Activated naive CD8-positive, alpha-beta T cell treated with anti-CD3 and anti-CD28 coated beads for 36 hours (primary cell): Measurements from ENCODE around the gene CLEC16A. TPM values are rescaled to one million over a fixed set of nuclear protein-coding genes. Genes with fewer than 3 reads are reported as not detected.

Source experiments
- DNase-seq: peaks from one replicate; pipeline ENCODE4 v3.0.0; 2021
- H3K27ac Mint-ChIP-seq: one replicate; pipeline ENCODE4 v1.8.0; 2022; ENCODE audit warnings: mild to moderate bottlenecking, moderate library complexity, mixed read lengths
- H3K27me3 Mint-ChIP-seq: one replicate; pipeline ENCODE4 v1.8.0; 2022; ENCODE audit warnings: mild to moderate bottlenecking, mixed read lengths
- H3K36me3 Mint-ChIP-seq: one replicate; pipeline ENCODE4 v1.8.0; 2021; ENCODE audit warnings: mild to moderate bottlenecking, mixed read lengths
- H3K4me1 Mint-ChIP-seq: one replicate; pipeline ENCODE4 v1.8.0; 2021; ENCODE audit warnings: mixed read lengths
- H3K4me3 Mint-ChIP-seq: one replicate; pipeline ENCODE4 v1.8.0; 2022; ENCODE audit warnings: mild to moderate bottlenecking, moderate library complexity, mixed read lengths
- H3K9me3 Mint-ChIP-seq: one replicate; pipeline ENCODE4 v1.8.0; 2022; ENCODE audit warnings: mixed read lengths
- total RNA-seq, 2 experiments: library from RNA; stranded (reverse); gene quantifications; one replicate each; pipeline ENCODE4 v1.2.3, GENCODE V29; 2021

Gene CLEC16A
- total RNA-seq, 2 experiments from 2014 or later: 20.4 to 21.3 TPM

DNA sequence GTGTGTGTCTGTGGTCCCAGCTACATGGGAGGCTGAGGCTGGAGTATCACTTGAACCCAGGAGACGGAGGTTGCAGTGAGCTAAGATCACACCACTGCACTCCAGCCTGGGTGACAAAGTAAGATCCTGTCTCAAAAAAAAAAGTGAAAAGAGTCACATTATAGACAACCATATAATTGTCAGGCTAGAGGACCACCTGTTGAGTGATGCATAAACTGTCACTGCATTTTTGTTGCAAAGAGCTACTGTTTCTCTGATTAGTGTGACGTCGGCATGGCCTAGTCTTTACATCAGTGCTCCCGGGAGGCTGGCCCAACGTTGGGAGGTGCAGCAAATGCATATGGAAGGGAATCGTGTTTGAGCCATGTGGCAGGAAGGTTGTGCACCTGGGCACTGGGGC lies 50.2 kb downstream of the CLEC16A start:
- no peak overlapping the region for H3K27ac Mint-ChIP-seq
- H3K4me1 Mint-ChIP-seq: peaks cover 29% of the 10 kb centered on the region
- H3K36me3 Mint-ChIP-seq: peaks cover 27% of the 10 kb centered on the region
- H3K9me3 Mint-ChIP-seq: no peaks in the 10 kb centered on the region
- DNase-seq: no peak
- H3K4me3 Mint-ChIP-seq: no peak overlapping the region
- H3K27me3 Mint-ChIP-seq: no peaks in the 10 kb centered on the region

DNA sequence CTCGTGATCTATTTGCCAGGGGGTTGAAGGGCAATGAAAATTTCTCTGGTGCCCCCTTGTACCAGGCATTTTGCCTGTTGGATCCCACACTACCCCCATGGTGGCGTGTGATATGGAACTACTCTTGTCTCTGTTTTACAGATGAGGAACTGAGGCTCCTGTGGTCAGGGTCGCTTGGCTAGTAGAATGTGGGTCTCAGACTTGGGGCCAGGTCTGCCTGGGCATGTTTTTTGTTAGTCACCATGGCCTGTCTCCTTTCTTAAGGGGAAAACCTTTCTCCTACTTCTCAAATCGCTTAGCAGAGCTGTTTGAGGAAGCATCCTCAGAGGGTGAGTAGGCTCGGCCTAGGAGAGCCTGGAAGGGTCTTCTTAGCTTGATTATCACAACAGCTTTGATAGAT lies 51.2 kb downstream of the CLEC16A start:
- H3K9me3 Mint-ChIP-seq: no peaks in the 10 kb centered on the region
- H3K27ac Mint-ChIP-seq: no peak overlapping the region
- peaks cover 29% of the 10 kb centered on the region for H3K4me1 Mint-ChIP-seq
- peaks cover 24% of the 10 kb centered on the region for H3K36me3 Mint-ChIP-seq
- H3K27me3 Mint-ChIP-seq: no peaks in the 10 kb centered on the region
- DNase-seq: no peak
- no peak overlapping the region for H3K4me3 Mint-ChIP-seq

DNA sequence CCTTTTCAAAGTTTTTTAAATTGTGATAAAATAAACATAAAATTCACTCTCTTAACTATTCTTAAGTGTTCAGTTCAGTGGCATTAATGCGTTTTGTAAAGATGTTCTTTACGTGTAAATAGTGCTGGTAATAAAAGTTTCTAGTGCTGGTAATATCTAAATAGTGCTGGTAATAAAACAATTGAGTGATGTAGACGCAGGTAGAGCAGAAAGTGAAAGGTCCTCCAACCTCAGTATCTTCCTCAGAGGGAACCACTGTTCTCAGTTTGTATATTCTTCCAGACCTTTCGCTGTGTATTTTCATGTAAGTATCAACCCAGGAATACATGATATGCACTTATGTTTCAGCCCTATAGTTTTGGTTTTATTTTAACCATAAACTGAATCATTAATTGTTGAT lies 53.1 kb downstream of the CLEC16A start:
- H3K4me3 Mint-ChIP-seq: no peak overlapping the region
- H3K27me3 Mint-ChIP-seq: no peaks in the 10 kb centered on the region
- peaks cover 7% of the 10 kb centered on the region for H3K36me3 Mint-ChIP-seq
- H3K27ac Mint-ChIP-seq: no peak overlapping the region
- no peaks in the 10 kb centered on the region for H3K9me3 Mint-ChIP-seq
- no peak for DNase-seq
- H3K4me1 Mint-ChIP-seq: peaks cover 11% of the 10 kb centered on the region

DNA sequence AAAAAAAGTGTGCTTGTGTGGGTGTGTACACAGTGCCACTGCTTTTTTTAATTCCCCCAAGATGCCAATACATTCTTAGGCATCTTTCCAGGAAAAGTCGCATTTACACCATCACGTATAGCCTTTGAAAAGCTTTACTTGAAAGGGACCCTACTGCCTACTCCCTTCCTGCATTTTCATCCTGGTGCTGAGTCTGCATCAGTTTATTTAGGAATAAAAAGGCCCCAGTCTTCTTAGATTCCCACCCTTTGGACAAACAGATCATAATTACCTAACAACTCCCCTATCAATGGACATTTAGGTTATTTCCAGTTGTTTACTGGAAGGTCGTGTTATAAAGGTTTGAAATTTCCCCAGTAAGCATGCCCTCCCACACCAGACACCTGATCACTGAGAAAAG lies 54.9 kb downstream of the CLEC16A start:
- H3K27me3 Mint-ChIP-seq: no peaks in the 10 kb centered on the region
- H3K27ac Mint-ChIP-seq: no peak overlapping the region
- no peaks in the 10 kb centered on the region for H3K9me3 Mint-ChIP-seq
- H3K36me3 Mint-ChIP-seq: peaks cover 14% of the 10 kb centered on the region
- DNase-seq: no peak
- H3K4me3 Mint-ChIP-seq: no peak overlapping the region
- peaks cover 5% of the 10 kb centered on the region for H3K4me1 Mint-ChIP-seq

DNA sequence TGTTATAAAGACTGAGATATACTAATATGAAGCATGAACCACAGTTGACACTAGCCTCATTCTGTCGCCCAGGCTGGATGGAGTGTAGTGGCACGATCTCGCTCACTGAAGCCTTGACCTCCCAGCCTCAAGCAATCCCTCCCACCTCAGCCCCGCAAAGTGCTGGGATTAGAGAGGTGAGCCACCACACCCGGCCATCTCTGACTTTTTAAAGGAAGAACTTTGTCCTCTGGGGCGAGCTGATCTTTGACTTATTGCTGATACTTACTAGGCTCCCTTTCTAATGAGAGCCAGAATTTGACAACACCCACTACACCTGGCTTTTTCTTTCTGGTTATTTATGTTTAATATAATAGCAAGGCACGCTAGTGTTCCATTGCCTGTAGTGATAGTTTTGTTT lies 57.2 kb downstream of the CLEC16A start:
- Mint-ChIP-seq H3K4me1 (peaks cover 5% of the 10 kb centered on the region), H3K36me3 (peaks cover 12% of the 10 kb centered on the region), H3K27me3 (no peaks in the 10 kb centered on the region), H3K4me3 (no peak overlapping the region), H3K27ac (no peak overlapping the region), H3K9me3 (no peaks in the 10 kb centered on the region)
- no peak for DNase-seq

DNA sequence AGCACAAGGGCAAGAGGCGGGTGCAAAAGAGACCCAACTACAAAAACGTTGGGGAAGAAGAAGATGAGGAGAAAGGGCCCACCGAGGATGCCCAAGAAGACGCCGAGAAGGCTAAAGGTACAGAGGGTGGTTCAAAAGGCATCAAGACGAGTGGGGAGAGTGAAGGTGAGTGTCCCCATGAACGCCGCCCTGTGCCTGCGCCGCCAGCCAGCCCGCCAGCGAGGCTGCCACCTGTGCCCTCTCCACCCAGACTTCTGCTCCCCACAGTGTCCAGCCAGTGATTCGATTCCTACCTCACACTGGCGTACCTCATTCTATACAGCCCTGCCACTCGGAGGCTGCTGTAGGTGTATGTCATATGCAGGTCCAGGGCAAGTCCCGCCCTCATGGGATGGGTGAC lies 58.8 kb downstream of the CLEC16A start:
- H3K9me3 Mint-ChIP-seq: no peaks in the 10 kb centered on the region
- H3K36me3 Mint-ChIP-seq: peaks cover 16% of the 10 kb centered on the region
- H3K27ac Mint-ChIP-seq: no peak overlapping the region
- no peak for DNase-seq
- H3K4me1 Mint-ChIP-seq: peaks cover 2% of the 10 kb centered on the region
- H3K27me3 Mint-ChIP-seq: no peaks in the 10 kb centered on the region
- no peak overlapping the region for H3K4me3 Mint-ChIP-seq

DNA sequence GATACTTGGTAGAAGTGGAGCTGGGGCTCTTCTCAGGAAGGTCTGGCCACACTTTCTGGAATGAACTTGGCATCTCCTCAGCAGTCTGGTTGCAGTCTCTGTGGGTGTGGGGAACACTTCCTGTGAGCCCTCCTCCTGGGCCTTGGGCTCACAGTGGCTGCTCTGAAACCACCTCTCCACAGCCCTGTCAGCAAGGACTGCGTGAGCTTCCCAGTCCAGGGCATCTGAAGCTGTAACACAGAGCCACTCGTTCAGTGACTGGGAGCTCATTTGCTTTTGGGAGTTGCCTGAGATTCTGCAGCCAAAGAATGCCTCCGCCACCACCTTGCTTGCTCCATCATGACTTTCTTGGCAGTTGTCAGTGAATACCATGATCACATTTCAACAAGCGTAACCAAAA lies 60.0 kb downstream of the CLEC16A start:
- Mint-ChIP-seq H3K36me3 (peaks cover 14% of the 10 kb centered on the region), H3K9me3 (no peaks in the 10 kb centered on the region), H3K27ac (no peak overlapping the region), H3K4me1 (no peaks in the 10 kb centered on the region), H3K27me3 (no peaks in the 10 kb centered on the region), H3K4me3 (no peak overlapping the region)
- DNase-seq: no peak

DNA sequence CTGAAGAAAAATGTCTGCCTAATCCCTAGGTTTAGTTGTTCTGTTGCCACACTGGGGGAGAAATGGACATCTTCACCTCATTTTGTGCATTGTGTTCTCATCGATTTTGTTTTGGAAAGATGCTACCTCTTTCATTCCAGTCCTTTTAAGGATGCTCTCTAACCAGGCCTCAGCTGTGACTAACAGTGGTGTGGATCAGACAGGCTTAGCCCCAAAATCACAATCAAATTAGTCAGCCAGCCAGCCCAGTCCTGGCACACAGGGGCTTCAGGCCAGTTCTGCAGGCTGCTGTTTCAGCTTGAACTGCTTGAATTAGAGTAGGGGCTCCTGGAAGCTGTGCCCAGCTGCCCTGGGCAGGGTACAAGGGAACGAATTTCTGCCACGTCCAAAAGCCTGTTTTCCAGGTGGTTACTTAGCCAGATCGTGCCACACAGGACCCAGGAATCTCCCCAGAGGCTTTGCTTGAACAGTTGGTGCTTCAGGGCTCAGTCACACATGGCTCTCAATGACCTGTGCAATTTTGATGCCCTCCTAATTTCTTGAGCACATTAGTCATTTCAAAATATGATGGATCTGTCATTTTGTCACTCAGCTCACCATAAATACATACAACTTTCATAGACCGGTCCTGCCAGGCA lies 60.7 kb downstream of the CLEC16A start:
- H3K9me3 Mint-ChIP-seq: no peaks in the 10 kb centered on the region
- H3K27ac Mint-ChIP-seq: no peak overlapping the region
- no peak overlapping the region for H3K4me3 Mint-ChIP-seq
- H3K4me1 Mint-ChIP-seq: no peaks in the 10 kb centered on the region
- H3K27me3 Mint-ChIP-seq: no peaks in the 10 kb centered on the region
- no peak for DNase-seq
- H3K36me3 Mint-ChIP-seq: peaks cover 14% of the 10 kb centered on the region

DNA sequence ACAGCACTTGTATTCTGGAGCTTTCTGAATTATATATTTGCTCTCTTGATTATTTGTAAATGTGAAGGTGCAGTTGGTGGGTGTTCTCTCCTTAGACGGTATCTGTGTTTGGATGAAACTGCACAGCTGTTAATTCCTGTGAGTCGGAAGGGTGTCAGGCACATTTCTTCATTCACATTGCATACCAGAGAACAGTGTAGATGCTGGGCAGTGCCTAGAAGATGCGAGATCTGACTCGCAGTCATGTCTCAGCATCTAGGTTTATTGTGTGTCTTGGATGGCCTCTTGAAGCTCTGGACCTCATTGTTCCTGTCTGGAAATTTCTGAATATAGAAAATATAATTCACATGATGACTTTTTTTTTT lies 61.2 kb downstream of the CLEC16A start:
- Mint-ChIP-seq H3K4me3 (no peak overlapping the region), H3K4me1 (no peaks in the 10 kb centered on the region), H3K27me3 (no peaks in the 10 kb centered on the region), H3K9me3 (no peaks in the 10 kb centered on the region), H3K36me3 (peaks cover 14% of the 10 kb centered on the region), H3K27ac (no peak overlapping the region)
- no peak for DNase-seq

DNA sequence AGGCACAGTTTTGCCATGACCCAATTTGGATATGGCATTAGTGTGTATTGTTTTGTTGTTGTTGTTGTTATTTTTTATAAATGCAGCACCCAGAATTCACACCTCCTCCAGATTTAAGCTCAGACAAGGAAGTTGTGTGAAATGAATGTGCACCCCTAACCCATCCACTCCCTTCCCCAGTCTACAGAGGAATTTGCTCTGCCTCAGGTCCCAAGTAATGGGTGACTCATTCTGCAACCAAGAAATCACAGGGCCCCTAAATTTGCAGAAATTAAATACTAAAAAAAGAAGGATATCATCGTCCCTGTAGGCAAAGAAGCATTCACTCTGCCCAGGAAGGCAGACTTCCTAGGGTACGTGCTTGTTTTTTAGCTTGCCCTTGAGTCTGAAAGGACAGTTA lies 62.3 kb downstream of the CLEC16A start:
- no peaks in the 10 kb centered on the region for H3K27me3 Mint-ChIP-seq
- H3K4me1 Mint-ChIP-seq: no peaks in the 10 kb centered on the region
- DNase-seq: no peak
- peaks cover 14% of the 10 kb centered on the region for H3K36me3 Mint-ChIP-seq
- H3K9me3 Mint-ChIP-seq: no peaks in the 10 kb centered on the region
- no peak overlapping the region for H3K4me3 Mint-ChIP-seq
- H3K27ac Mint-ChIP-seq: no peak overlapping the region

DNA sequence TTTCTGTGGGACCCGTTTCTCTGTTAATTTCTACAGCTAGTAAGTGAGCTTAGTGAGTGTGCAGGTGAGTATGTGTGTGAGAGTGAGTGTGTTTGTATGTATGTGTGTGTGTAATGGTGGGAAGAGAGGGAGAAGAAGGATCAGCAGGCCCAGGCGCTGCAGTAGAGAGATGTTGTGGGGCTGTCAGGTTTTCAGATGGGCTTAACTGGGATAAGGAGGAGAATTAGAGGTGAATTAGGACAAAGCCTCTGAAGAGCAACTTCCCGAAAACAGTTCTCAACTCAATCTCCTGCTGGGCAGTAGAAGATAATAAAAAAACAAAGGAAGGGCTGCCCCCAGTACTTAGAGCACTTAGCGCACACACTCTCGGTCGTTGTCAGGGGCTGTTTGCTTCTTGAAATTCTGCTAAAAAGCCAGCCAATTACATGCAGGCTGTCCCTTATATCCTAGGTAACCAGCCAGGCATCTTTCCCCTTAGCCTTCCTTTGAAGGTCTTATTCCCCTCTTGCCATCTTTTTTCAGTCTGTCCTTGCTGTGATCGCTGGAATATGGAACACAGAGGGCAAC lies 63.4 kb downstream of the CLEC16A start:
- no peaks in the 10 kb centered on the region for H3K9me3 Mint-ChIP-seq
- H3K4me3 Mint-ChIP-seq: no peak overlapping the region
- no peak for DNase-seq
- no peaks in the 10 kb centered on the region for H3K27me3 Mint-ChIP-seq
- no peaks in the 10 kb centered on the region for H3K4me1 Mint-ChIP-seq
- H3K27ac Mint-ChIP-seq: no peak overlapping the region
- H3K36me3 Mint-ChIP-seq: peaks cover 11% of the 10 kb centered on the region

DNA sequence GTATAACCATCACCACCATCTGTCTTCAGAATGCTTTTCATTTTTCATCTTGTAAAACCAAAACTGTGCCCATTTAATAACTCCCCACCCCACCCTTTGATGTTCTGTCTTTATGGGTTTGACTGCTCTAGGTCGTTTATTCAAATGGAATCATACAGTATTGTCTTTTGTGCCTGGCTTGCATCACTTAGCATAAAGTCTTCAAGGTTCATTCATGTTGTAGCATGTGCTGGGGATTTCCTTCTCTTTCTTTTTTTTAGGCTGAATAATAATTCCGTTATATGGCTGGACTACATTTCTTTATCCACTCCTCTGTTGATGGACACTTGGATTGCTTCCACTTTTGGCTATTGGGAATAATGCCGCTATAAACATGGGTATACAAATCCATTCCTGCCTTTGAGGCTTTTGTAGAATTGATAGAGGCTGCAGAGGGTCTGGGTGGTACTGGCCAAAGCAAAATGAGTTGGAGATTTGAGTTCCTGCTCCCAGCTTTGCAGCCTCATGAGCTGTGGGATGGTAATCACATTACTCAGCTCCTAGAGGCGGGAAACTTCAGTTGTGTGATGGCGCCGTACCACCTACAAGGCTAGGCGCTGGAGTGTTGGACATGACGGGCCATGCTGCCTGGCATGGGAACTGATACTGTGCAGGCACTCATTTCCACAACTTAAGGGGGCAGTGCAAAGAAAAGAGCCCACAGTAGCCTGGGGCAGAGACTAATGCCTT lies 64.8 kb downstream of the CLEC16A start:
- no peaks in the 10 kb centered on the region for H3K27me3 Mint-ChIP-seq
- no peak for DNase-seq
- H3K27ac Mint-ChIP-seq: no peak overlapping the region
- H3K4me3 Mint-ChIP-seq: no peak overlapping the region
- peaks cover 5% of the 10 kb centered on the region for H3K36me3 Mint-ChIP-seq
- H3K4me1 Mint-ChIP-seq: no peaks in the 10 kb centered on the region
- H3K9me3 Mint-ChIP-seq: no peaks in the 10 kb centered on the region

DNA sequence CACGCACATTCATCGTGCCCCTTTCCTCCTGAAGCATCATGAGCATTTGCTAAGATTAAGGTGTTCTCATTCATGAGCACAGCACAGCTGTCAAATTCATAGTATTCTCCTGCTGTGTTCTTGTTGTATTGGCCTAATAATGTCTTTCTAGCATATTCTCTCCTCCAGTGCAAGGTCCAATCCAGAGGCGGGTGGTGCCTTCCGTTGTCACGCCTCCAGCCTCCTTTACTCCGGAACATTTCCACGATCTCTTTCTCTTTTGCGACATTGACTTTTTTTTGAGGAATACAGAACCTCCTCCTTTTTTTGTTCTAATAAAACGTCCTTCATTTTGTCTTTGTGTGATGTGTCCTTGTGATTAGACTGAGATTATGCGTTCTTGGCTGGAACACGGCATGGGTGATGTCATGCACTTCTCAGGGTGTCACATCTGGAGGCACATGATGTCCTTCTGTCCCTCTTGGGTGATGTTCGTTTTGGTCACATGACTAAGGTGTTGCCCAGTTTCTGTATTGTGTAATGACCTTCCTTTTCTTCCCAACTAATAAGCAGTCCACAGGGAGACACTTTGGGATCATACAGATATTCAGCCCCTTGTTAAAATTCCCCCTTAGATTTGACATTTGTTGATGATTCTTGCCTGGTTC lies 66.3 kb downstream of the CLEC16A start:
- Mint-ChIP-seq H3K4me1 (no peaks in the 10 kb centered on the region), H3K9me3 (no peaks in the 10 kb centered on the region), H3K27ac (no peak overlapping the region), H3K36me3 (peaks cover 5% of the 10 kb centered on the region), H3K4me3 (no peak overlapping the region), H3K27me3 (no peaks in the 10 kb centered on the region)
- DNase-seq: no peak

DNA sequence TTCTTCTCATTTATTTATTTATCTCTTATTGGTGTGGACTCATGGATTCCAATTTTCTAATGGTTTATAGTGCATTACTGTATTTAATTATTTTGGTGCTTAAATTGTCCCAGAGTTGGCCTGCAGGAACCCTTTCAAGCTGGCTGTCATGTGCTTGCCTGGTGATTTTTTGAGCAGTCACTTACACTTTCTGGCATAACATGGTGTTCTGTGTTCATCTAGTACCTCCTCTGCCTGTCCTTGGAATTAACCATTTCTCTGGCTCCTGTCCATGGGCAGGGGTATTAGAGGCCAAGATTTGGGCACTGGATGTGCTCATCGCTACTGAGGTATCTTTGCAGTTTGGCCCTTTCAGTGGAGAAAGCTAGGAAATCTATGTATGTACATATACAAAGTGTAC lies 67.0 kb downstream of the CLEC16A start:
- H3K27ac Mint-ChIP-seq: no peak overlapping the region
- peaks cover 5% of the 10 kb centered on the region for H3K36me3 Mint-ChIP-seq

DNA sequence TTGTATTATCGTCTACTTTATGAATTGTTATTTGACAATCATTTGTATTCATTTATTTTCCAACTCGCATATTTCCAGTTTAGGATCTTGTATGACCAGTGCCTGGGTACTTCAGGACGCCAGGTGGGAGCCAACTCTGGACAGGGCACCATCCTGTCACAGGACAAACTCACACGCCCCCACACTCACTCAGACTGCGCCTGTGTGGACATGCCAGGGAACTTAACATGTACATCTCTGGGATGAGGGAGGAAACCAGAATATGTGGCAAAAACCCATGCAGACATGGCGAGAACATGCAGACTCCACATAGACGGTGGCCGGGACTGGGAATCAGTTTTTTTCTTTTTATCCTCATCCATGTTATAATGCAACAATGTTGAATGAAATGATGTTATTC lies 68.5 kb downstream of the CLEC16A start:
- no peaks in the 10 kb centered on the region for H3K27me3 Mint-ChIP-seq
- H3K4me3 Mint-ChIP-seq: no peak overlapping the region
- H3K36me3 Mint-ChIP-seq: peaks cover 2% of the 10 kb centered on the region
- H3K27ac Mint-ChIP-seq: no peak overlapping the region
- no peaks in the 10 kb centered on the region for H3K9me3 Mint-ChIP-seq
- peaks cover 6% of the 10 kb centered on the region for H3K4me1 Mint-ChIP-seq
- DNase-seq: no peak

More for the DNA sequence above, 67.0 kb downstream of the CLEC16A start:
- no peaks in the 10 kb centered on the region for H3K9me3 Mint-ChIP-seq
- no peak for DNase-seq
- H3K4me1 Mint-ChIP-seq: no peaks in the 10 kb centered on the region
- no peak overlapping the region for H3K4me3 Mint-ChIP-seq
- no peaks in the 10 kb centered on the region for H3K27me3 Mint-ChIP-seq
